Astrocyte (in vitro differentiated cells and primary cell): ENCODE data around the gene ZNF618. TPM values are rescaled to one million over a fixed set of nuclear protein-coding genes. Genes with fewer than 3 reads are reported as not detected.

Experiments used
- DNase-seq: peaks from one replicate; pipeline ENCODE4 v3.0.0-alpha.2; 2010; ENCODE audit warnings: low read depth
- FAIRE-seq: peaks from 2 replicates; lab custom pipeline; 2011; peaks lifted over from hg19 to GRCh38; lab: Jason Lieb, UNC
- H2AFZ ChIP-seq: 2 replicates; pipeline ENCODE4 v1.6.0; 2012; ENCODE audit warnings: low read depth, low read length, inconsistent platforms
- H3K27ac ChIP-seq: 2 replicates; pipeline ENCODE4 v1.5.1; 2011; ENCODE audit warnings: low read depth, low read length, inconsistent platforms
- H3K27me3 ChIP-seq: 2 replicates; pipeline ENCODE4 v1.6.0; 2011; ENCODE audit warnings: low read length, inconsistent platforms; ENCODE audit not compliant: insufficient read depth
- H3K36me3 ChIP-seq: 2 replicates; pipeline ENCODE4 v1.5.1; 2011; ENCODE audit warnings: low read length, inconsistent platforms; ENCODE audit not compliant: insufficient read depth
- H3K4me1 ChIP-seq: 2 replicates; pipeline ENCODE4 v1.5.1; 2011; ENCODE audit warnings: low read length, inconsistent platforms; ENCODE audit not compliant: insufficient read depth
- H3K4me2 ChIP-seq: 2 replicates; pipeline ENCODE4 v1.6.0; 2012; ENCODE audit warnings: low read length, inconsistent platforms
- H3K4me3 ChIP-seq: 2 replicates; pipeline ENCODE4 v1.5.1; 2011; ENCODE audit warnings: low read depth, mild to moderate bottlenecking, low read length, inconsistent platforms; ENCODE audit not compliant: insufficient read depth
- H3K79me2 ChIP-seq: 2 replicates; pipeline ENCODE4 v1.6.0; 2012; ENCODE audit warnings: mild to moderate bottlenecking, low read length, inconsistent platforms; ENCODE audit not compliant: insufficient read depth
- H3K9ac ChIP-seq: 2 replicates; pipeline ENCODE4 v1.6.0; 2012; ENCODE audit warnings: mild to moderate bottlenecking, low read length, inconsistent platforms
- H3K9me3 ChIP-seq: 2 replicates; pipeline ENCODE4 v1.5.1; 2012; ENCODE audit warnings: low read depth, mild to moderate bottlenecking, low read length, inconsistent platforms; ENCODE audit not compliant: insufficient read depth
- H4K20me1 ChIP-seq: 2 replicates; pipeline ENCODE4 v1.6.0; 2012; ENCODE audit warnings: low read length, inconsistent platforms; ENCODE audit not compliant: insufficient read depth
- H3K27ac Mint-ChIP-seq: one replicate; pipeline ENCODE4 v1.8.0; 2021; ENCODE audit warnings: mild to moderate bottlenecking, mixed read lengths; ENCODE audit not compliant: unreplicated experiment
- H3K27me3 Mint-ChIP-seq: one replicate; pipeline ENCODE4 v1.8.0; 2021; ENCODE audit warnings: low read depth, mixed read lengths; ENCODE audit not compliant: unreplicated experiment
- H3K36me3 Mint-ChIP-seq: one replicate; pipeline ENCODE4 v1.8.0; 2021; ENCODE audit warnings: low read depth, mixed read lengths; ENCODE audit not compliant: unreplicated experiment
- H3K4me1 Mint-ChIP-seq: one replicate; pipeline ENCODE4 v1.8.0; 2021; ENCODE audit warnings: low read depth, mixed read lengths; ENCODE audit not compliant: unreplicated experiment
- H3K4me3 Mint-ChIP-seq: one replicate; pipeline ENCODE4 v1.8.0; 2021; ENCODE audit warnings: mild to moderate bottlenecking, moderate library complexity, mixed read lengths; ENCODE audit not compliant: unreplicated experiment
- H3K9me3 Mint-ChIP-seq: one replicate; pipeline ENCODE4 v1.8.0; 2021; ENCODE audit warnings: mild to moderate bottlenecking, mixed read lengths; ENCODE audit not compliant: unreplicated experiment
- CTCF ChIP-seq: IDR thresholded peaks from 2 replicates; pipeline ENCODE4 v1.5.1; 2011; ENCODE audit warnings: low read depth, mild to moderate bottlenecking, inconsistent platforms, low read length, moderate library complexity; ENCODE audit not compliant: insufficient read depth
- EZH2 ChIP-seq: IDR thresholded peaks from 2 replicates; pipeline ENCODE4 v1.6.1; 2012; ENCODE audit warnings: mild to moderate bottlenecking, low read length, inconsistent platforms; ENCODE audit not compliant: insufficient read depth
- total RNA-seq: library from RNA; stranded (reverse); gene quantifications from 2 replicates; pipeline ENCODE4 v1.2.1, GENCODE V29; 2021

Gene ZNF618
- total RNA-seq, 1 donor from 2014 or later: 30.1 TPM

- no peak overlapping the region for H3K27ac Mint-ChIP-seq
- TF ChIP-seq EZH2 (no peak), CTCF (no peak)
- no peaks in the 10 kb centered on the region for H3K36me3 ChIP-seq
Measured at GRCh38 chr9:113907282-113907681, 31.2 kb downstream of the ZNF618 start.

GRCh38 chr9:113909421-113909820, 33.3 kb downstream of the ZNF618 start:
- Mint-ChIP-seq H3K4me3 (no peak overlapping the region), H3K27ac (no peak overlapping the region), H3K36me3 (peaks cover 8% of the 10 kb centered on the region), H3K27me3 (no peaks in the 10 kb centered on the region), H3K4me1 (peaks cover 20% of the 10 kb centered on the region), H3K9me3 (peaks cover 2% of the 10 kb centered on the region)
- Histone ChIP-seq H4K20me1 (peaks cover 93% of the 10 kb centered on the region), H3K27ac (no peak overlapping the region), H3K4me2 (no peak overlapping the region), H3K27me3 (no peaks in the 10 kb centered on the region), H3K4me1 (peaks cover 10% of the 10 kb centered on the region), H3K4me3 (no peak overlapping the region), H3K79me2 (peaks cover 87% of the 10 kb centered on the region), H2AFZ (no peak overlapping the region), H3K9me3 (no peaks in the 10 kb centered on the region), H3K9ac (no peak overlapping the region), H3K36me3 (no peaks in the 10 kb centered on the region)
- no peak for FAIRE-seq
- DNase-seq: no peak
- no peak for TF ChIP-seq CTCF
- TF ChIP-seq EZH2: no peak

More at GRCh38 chr9:113907282-113907681, 31.2 kb downstream of the ZNF618 start:
- Histone ChIP-seq H3K79me2 (peaks cover 91% of the 10 kb centered on the region), H4K20me1 (peaks cover 95% of the 10 kb centered on the region), H3K4me2 (no peak overlapping the region), H3K4me1 (peaks cover 10% of the 10 kb centered on the region), H3K9me3 (no peaks in the 10 kb centered on the region), H3K27ac (no peak overlapping the region), H3K4me3 (no peak overlapping the region), H3K9ac (no peak overlapping the region), H2AFZ (no peak overlapping the region), H3K27me3 (no peaks in the 10 kb centered on the region)
- Mint-ChIP-seq H3K36me3 (peaks cover 5% of the 10 kb centered on the region), H3K4me1 (peaks cover 19% of the 10 kb centered on the region), H3K9me3 (peaks cover 5% of the 10 kb centered on the region), H3K27me3 (no peaks in the 10 kb centered on the region), H3K4me3 (no peak overlapping the region)
- no peak for DNase-seq
- FAIRE-seq: no peak

- no peak overlapping the region for H3K4me2 ChIP-seq
- peaks cover 94% of the 10 kb centered on the region for H4K20me1 ChIP-seq
- H3K36me3 Mint-ChIP-seq: peaks cover 11% of the 10 kb centered on the region
- peaks cover 86% of the 10 kb centered on the region for H3K79me2 ChIP-seq
- H3K9me3 ChIP-seq: no peaks in the 10 kb centered on the region
- no peak overlapping the region for H2AFZ ChIP-seq
- peaks cover 2% of the 10 kb centered on the region for H3K9me3 Mint-ChIP-seq
- no peak for TF ChIP-seq EZH2
- no peak for TF ChIP-seq CTCF
- peaks cover 10% of the 10 kb centered on the region for H3K4me1 ChIP-seq
- no peak overlapping the region for H3K27ac ChIP-seq
- no peak overlapping the region for H3K9ac ChIP-seq
- no peaks in the 10 kb centered on the region for H3K36me3 ChIP-seq
- H3K4me3 Mint-ChIP-seq: no peak overlapping the region
- no peak for DNase-seq
- no peak overlapping the region for H3K27ac Mint-ChIP-seq
- no peaks in the 10 kb centered on the region for H3K27me3 ChIP-seq
- H3K27me3 Mint-ChIP-seq: no peaks in the 10 kb centered on the region
- FAIRE-seq: no peak
- peaks cover 20% of the 10 kb centered on the region for H3K4me1 Mint-ChIP-seq
- no peak overlapping the region for H3K4me3 ChIP-seq
Measured at GRCh38 chr9:113910036-113910639, 34.0 kb downstream of the ZNF618 start.
